A673 (cell line): ENCODE results near the gene HTR3B.

ENCODE experiments used
- EZH2 ChIP-seq: fragments of 200-600 bp; sonication (generic); IDR thresholded peaks from 2 replicates; pipeline ENCODE4 v1.6.1; 2017; ENCODE audit warnings: borderline replicate concordance, low read depth, mild to moderate bottlenecking, mixed read lengths, antibody characterized with exemption, low read length; ENCODE audit not compliant: poor library complexity, severe bottlenecking
- TF ChIP-seq, protein P1 (sequence below): fragments of 300-800, 200-600 bp; sonication (generic); conservative IDR thresholded peaks from 2 replicates; pipeline ENCODE4 v1.5.1; 2017; ENCODE audit warnings: low read depth, mild to moderate bottlenecking, antibody characterized with exemption, low read length, moderate library complexity, mixed read lengths

DNA sequence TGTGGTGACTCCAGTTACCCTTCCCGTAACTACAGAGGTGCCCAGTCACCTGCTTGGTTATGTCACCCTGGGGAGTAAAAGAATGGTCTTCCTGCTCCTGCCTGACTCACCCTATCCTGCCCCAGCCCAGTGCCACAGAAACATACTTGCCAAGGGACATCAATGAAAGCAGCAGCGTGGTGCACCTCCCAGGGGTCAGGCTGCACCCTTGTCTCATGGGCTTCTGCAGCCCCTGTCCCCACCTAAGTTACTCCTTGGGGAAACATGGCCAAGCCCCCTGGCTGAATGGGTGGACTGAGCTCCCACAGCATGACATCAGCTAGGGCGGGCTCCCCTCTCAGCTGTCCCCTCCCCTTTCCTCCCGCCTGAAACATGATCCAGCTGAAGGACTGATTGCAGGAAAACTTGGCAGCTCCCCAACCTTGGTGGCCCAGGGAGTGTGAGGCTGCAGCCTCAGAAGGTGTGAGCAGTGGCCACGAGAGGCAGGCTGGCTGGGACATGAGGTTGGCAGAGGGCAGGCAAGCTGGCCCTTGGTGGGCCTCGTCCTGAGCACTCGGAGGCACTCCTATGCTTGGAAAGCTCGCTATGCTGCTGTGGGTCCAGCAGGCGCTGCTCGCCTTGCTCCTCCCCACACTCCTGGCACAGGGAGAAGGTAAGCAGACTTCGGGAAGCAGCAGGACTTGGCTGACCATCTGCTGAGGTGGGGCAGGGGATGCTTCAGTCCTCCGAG is 70.3 kb downstream of the HTR3B start, which contains the start of gene HTR3A:
- TF ChIP-seq, protein P1, sequence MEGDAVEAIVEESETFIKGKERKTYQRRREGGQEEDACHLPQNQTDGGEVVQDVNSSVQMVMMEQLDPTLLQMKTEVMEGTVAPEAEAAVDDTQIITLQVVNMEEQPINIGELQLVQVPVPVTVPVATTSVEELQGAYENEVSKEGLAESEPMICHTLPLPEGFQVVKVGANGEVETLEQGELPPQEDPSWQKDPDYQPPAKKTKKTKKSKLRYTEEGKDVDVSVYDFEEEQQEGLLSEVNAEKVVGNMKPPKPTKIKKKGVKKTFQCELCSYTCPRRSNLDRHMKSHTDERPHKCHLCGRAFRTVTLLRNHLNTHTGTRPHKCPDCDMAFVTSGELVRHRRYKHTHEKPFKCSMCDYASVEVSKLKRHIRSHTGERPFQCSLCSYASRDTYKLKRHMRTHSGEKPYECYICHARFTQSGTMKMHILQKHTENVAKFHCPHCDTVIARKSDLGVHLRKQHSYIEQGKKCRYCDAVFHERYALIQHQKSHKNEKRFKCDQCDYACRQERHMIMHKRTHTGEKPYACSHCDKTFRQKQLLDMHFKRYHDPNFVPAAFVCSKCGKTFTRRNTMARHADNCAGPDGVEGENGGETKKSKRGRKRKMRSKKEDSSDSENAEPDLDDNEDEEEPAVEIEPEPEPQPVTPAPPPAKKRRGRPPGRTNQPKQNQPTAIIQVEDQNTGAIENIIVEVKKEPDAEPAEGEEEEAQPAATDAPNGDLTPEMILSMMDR = no peak
- no peak for TF ChIP-seq EZH2
